Heart left ventricle (tissue), 16 donors: ENCODE measurements around the gene GDF10. TPM values are rescaled to one million over a fixed set of nuclear protein-coding genes. Genes with fewer than 3 reads are reported as not detected.

ENCODE experiments used
- ATAC-seq, 4 donors: fragments of 200-7000 bp; cut with Tn5 transposase; one replicate each; pipeline ENCODE4 v1.9.1; 2020 to 2022; ENCODE audit warnings: moderate library complexity in 4 of 4, mild to moderate bottlenecking in 3 of 4, moderate number of reproducible peaks in 1 of 4
- DNase-seq, 5 donors: peaks; one replicate each; pipeline ENCODE4 v3.0.0-alpha.2; 2020
- H3K27ac ChIP-seq, 12 donors: fragments of 200-600 bp; sonication (generic) in 4 of 12; one replicate each; pipeline versions ENCODE4 v1.5.0 to v1.8.0; 2016 to 2022; ENCODE audit warnings: mild to moderate bottlenecking in 2 of 12
- H3K27me3 ChIP-seq, 9 donors: fragments of 200-600 bp; sonication (generic) in 2 of 9; one replicate each; pipeline versions ENCODE4 v1.5.1 to v1.8.0; 2016 to 2022; ENCODE audit warnings: mild to moderate bottlenecking in 3 of 9
- H3K36me3 ChIP-seq, 9 donors: fragments of 200-600 bp; sonication (generic) in 2 of 9; one replicate each; pipeline versions ENCODE4 v1.5.0 to v1.8.0; 2018 to 2022; ENCODE audit warnings: mild to moderate bottlenecking in 2 of 9
- H3K4me1 ChIP-seq, 12 donors: fragments of 200-600 bp; sonication (generic) in 4 of 12; one replicate each; pipeline versions ENCODE4 v1.5.0 to v1.8.0; 2016 to 2022; ENCODE audit warnings: mild to moderate bottlenecking in 3 of 12
- H3K4me3 ChIP-seq, 12 donors: fragments of 200-600 bp; sonication (generic) in 4 of 12; one replicate each; pipeline versions ENCODE4 v1.5.0 to v1.8.0; 2017 to 2022; ENCODE audit warnings: mild to moderate bottlenecking in 9 of 12, moderate library complexity in 4 of 12
- H3K9me3 ChIP-seq, 12 donors: fragments of 200-600 bp; sonication (generic) in 4 of 12; one replicate each; pipeline versions ENCODE4 v1.5.0 to v1.8.0; 2016 to 2022; ENCODE audit warnings: mild to moderate bottlenecking in 1 of 12
- CTCF ChIP-seq, 12 donors: fragments of 200-600 bp; sonication (generic) in 4 of 12; IDR thresholded peaks; one replicate each; pipeline versions ENCODE4 v1.5.0 to v1.8.0; 2018 to 2022; ENCODE audit warnings: antibody characterized with exemption in 12 of 12, mild to moderate bottlenecking in 5 of 12
- POLR2A ChIP-seq, 2 donors: fragments of 450-650 bp; IDR thresholded peaks; one replicate each; pipeline ENCODE4 v1.6.1; 2017; ENCODE audit warnings: antibody characterized with exemption in 2 of 2, mild to moderate bottlenecking in 2 of 2, moderate library complexity in 2 of 2
- WGBS, 4 donors: extraction: QIAGEN DNeasy Blood & Tissue Kit in 2 of 4; methylation state at CpG; one replicate each; pipeline versions ENCODE4 v1.1.5 to v1.1.7; 2013 to 2018; 5-methylcytosine and 5-hydroxymethylcytosine counted together
- intact Hi-C, 10 donors: fragments of 100-400 bp; cut with DNase I; formaldehyde crosslinking; loops; one replicate each; pipeline versions ENCODE4 v1.11.1 to v1.14.2; 2022
- polyA plus RNA-seq, 2 donors: library from polyadenylated mRNA; stranded (reverse); fragments of 200-250 nt; gene quantifications; one replicate each; pipeline ENCODE4 v1.2.3, GENCODE V29; 2013
- total RNA-seq, 9 donors: library from RNA; depleted of rRNA in 2 of 9; stranded (reverse); fragments of >200 nt in 2 of 9; fragmentation: NEBNext Ultra II Directional in 3 of 9; extraction: Animal tissue kit (Norgen Biotek cat#: 25700) in 3 of 9; gene quantifications; one replicate each; pipeline versions ENCODE4 v1.1.0 to v1.2.4, GENCODE V29; 2016 to 2023
- donor health status: ischemic (EF 13 %, LVEDD 7.1; RV severe dilation, severe dysfunction).
- donor health status: healthy with polysubstance abuse.
- donor health status: DM: no; HTN: yes; CAD: no.
- donor health status: DM: no; HTN: no; CAD: no.
- donor health status: ischemic (EF 25% LVEDD 6.9; RV normal size, moderate dysfunction).
- donor health status: ischemic (EF 25% LVEDD 5.7; RV mildly dilated, moderate dysfunction).
- donor health status: healthy.
- donor health status: DM: yes; HTN: yes; CAD: no.
- donor health status: ischemic (EF 35%, LVEDD 5.7; RV mildly dilated, moderate dysfunction).
- donor health status: nonischemic (EF 11% LVEDD 7.7; RV severe dilation, severe dysfunction).
- donor health status: DM: yes; HTN: yes; CAD: no.
- donor health status: PGD.
- donor health status: ischemic (EF 29% LVEDD 5.4; RV normal size, mild dysfunction).
- donor health status: nonischemic (EF 23%, LVEDD 6.1; RV moderate dilation, normal function).

Gene GDF10
- total and polyA plus RNA-seq, 11 donors: 0.19 to 1.6 (median 0.30) TPM; not detected in 3

DNA sequence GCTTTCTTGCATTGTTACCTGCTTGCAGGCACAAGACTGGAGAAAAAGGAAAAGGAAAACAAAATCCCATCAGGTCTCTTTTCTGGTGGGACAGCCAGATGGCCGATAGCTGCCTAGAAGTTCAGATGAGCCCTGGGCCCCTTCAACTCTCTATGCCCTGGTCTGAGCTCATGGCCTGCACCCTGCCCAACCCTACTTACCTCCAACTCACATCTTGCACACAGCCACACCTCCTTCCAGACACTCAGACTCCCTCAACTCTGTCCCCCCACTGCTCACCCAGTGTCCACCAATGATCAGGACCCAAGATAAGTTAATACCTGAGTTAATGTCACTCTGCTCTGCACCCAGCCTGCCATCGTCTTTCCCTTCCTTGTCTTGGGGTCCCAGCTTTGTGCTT lies 59.1 kb downstream of the GDF10 start:
- no peaks in the 10 kb centered on the region for H3K27me3 ChIP-seq
- H3K27ac ChIP-seq: no peak overlapping the region
- H3K9me3 ChIP-seq: no peaks in the 10 kb centered on the region
- DNase-seq (no peak), ATAC-seq (no peak)
- H3K36me3 ChIP-seq: no peaks in the 10 kb centered on the region
- WGBS, 4 donors: 87 to 95% (median 95%) methylated on average over 2 of the region's 2 CpGs
- intact Hi-C loops: no loop called here
- peaks cover 0 to 13% (median 0%) of the 10 kb centered on the region in 12 donors for H3K4me1 ChIP-seq
- no peak overlapping the region for H3K4me3 ChIP-seq
- TF ChIP-seq CTCF (IDR thresholded peaks at IDR 0.05): no peak
- TF ChIP-seq POLR2A (IDR thresholded peaks at IDR 0.05): no peak

- Histone ChIP-seq H3K9me3 (no peaks in the 10 kb centered on the region), H3K27ac (no peak overlapping the region), H3K4me1 (peaks cover 0 to 13% (median 0%) of the 10 kb centered on the region in 12 donors), H3K36me3 (no peaks in the 10 kb centered on the region), H3K4me3 (no peak overlapping the region), H3K27me3 (no peaks in the 10 kb centered on the region)
- WGBS, 4 donors: 52 to 80% (median 70%) methylated on average over 3 to 4 of the region's 4 CpGs
- no peak for DNase-seq
- intact Hi-C loops: loop anchor here in 1 of 10 donors (10.0 kb wide), 1 partner anchor 95 kb away; no protein-coding TSS in a partner anchor
- no peak for TF ChIP-seq POLR2A (IDR thresholded peaks at IDR 0.05)
- no peak for TF ChIP-seq CTCF (IDR thresholded peaks at IDR 0.05)
- no peak for ATAC-seq
Measured at GRCh38 chr10:47359626-47360418, 59.8 kb downstream of the GDF10 start.

DNA sequence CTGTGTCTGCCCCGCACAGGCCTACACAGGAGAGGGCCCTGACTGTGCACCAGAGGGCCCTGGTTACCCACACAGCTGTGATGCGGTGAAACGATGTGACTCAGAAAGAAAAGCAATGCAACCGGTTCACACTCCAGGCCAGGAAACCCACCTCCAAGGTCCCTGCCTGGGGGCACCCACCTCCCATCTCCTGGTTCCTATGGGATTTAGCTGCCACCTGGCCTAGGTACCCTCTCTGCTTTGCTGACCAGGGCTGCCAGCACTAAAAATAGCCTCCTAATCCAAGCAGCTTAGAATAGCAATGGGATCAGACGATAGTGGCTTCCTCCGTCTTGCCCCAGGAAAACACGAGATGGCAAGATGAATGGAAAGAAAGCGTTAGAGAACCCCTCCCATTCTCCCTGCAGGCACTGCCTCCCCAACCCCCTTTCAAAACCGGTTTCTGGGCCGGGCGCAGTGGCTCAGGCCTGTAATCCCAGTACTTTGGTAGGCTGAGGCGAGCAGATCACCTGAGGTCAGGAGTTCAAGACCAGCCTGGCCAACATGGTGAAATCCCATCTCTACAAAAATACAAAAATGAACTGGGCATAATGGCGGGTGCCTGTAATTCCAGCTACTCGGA lies 60.5 kb downstream of the GDF10 start:
- no peak overlapping the region for H3K27ac ChIP-seq
- ATAC-seq: peak in 3 of 4 donors; percentile 38 to 70 (median 40)
- 68 to 86% (median 71%) methylated on average over 14 of the region's 14 CpGs for WGBS, 4 donors
- DNase-seq: no peak
- no peak overlapping the region for H3K4me3 ChIP-seq
- intact Hi-C loops: loop anchor here in 1 of 10 donors (10.0 kb wide), 1 partner anchor 94 kb away; no protein-coding TSS in a partner anchor
- H3K4me1 ChIP-seq: peaks cover 0 to 13% (median 0%) of the 10 kb centered on the region in 12 donors
- no peaks in the 10 kb centered on the region for H3K27me3 ChIP-seq
- no peaks in the 10 kb centered on the region for H3K36me3 ChIP-seq
- TF ChIP-seq POLR2A (IDR thresholded peaks at IDR 0.05) (no peak), CTCF (IDR thresholded peaks at IDR 0.05) (no peak)
- H3K9me3 ChIP-seq: no peaks in the 10 kb centered on the region

GRCh38 chr10:47361293-47361692 lies 61.3 kb downstream of the GDF10 start:
- no peaks in the 10 kb centered on the region for H3K27me3 ChIP-seq
- peaks cover 0 to 13% (median 0%) of the 10 kb centered on the region in 12 donors for H3K4me1 ChIP-seq
- DNase-seq (no peak), ATAC-seq (peak in 1 of 4 donors; percentile 49)
- no peak overlapping the region for H3K27ac ChIP-seq
- peak; percentile 37 to 70 (median 56) for TF ChIP-seq CTCF (IDR thresholded peaks at IDR 0.05)
- TF ChIP-seq POLR2A (IDR thresholded peaks at IDR 0.05): no peak
- no peak overlapping the region for H3K4me3 ChIP-seq
- H3K36me3 ChIP-seq: no peaks in the 10 kb centered on the region
- intact Hi-C loops: loop anchor here in 1 of 10 donors (10.0 kb wide), 1 partner anchor 94 kb away; no protein-coding TSS in a partner anchor
- WGBS, 4 donors: 53 to 62% (median 58%) methylated on average over 9 of the region's 9 CpGs
- no peaks in the 10 kb centered on the region for H3K9me3 ChIP-seq
